H1 (cell line): ENCODE results near the gene KIAA0040. TPM values are rescaled to one million over a fixed set of nuclear protein-coding genes. Genes with fewer than 3 reads are reported as not detected.

ENCODE experiments used
- HDAC2 ChIP-seq, 2 experiments: fragments of 300-600 bp in 1 of 2; sonication (generic) in 1 of 2; IDR thresholded peaks; 2 replicates each; pipeline ENCODE4 v1.6.1; 2011 to 2012; ENCODE audit warnings: low read depth in 2 of 2, low read length in 2 of 2, mild to moderate bottlenecking in 2 of 2, moderate library complexity in 2 of 2, borderline replicate concordance in 1 of 2, inconsistent platforms in 1 of 2
- MAFK ChIP-seq: IDR thresholded peaks from 2 replicates; pipeline ENCODE4 v1.6.1; 2012; ENCODE audit warnings: low read depth, mild to moderate bottlenecking, improper control_type of control experiment, low read length
- TAF7 ChIP-seq: optimal IDR thresholded peaks from 2 replicates; pipeline ENCODE3; 2011; ENCODE audit warnings: low read depth, mild to moderate bottlenecking, inconsistent platforms, low read length, moderate library complexity, borderline replicate concordance
- polyA plus RNA-seq, 7 experiments: library from polyadenylated mRNA; depleted of rRNA in 3 of 7; stranded (reverse) in 5 of 7; unstranded in 2 of 7; fragments of >200 nt in 5 of 7; fragments of 200-250 nt in 2 of 7; gene quantifications; 1 replicate in 5 of 7; 2 replicates in 1 of 7; 4 replicates in 1 of 7; pipeline versions ENCODE4 v1.2.1 to v1.2.3, GENCODE V29; 2011 to 2013; ENCODE audit warnings: missing spikeins in 2 of 7, mixed read lengths in 2 of 7
- total RNA-seq: library from RNA; stranded (reverse); fragmentation: NEBNext Ultra II Directional; extraction: Animal tissue kit (Norgen Biotek cat#: 25700); gene quantifications from 2 replicates; pipeline ENCODE4 v1.2.1, GENCODE V29; 2021

KIAA0040 gene
- total and polyA plus RNA-seq, 2 of the 8 experiments (the other 6 are each of a cell fraction or from before 2014, with no cell fraction given): 11.0 to 14.1 TPM

DNA sequence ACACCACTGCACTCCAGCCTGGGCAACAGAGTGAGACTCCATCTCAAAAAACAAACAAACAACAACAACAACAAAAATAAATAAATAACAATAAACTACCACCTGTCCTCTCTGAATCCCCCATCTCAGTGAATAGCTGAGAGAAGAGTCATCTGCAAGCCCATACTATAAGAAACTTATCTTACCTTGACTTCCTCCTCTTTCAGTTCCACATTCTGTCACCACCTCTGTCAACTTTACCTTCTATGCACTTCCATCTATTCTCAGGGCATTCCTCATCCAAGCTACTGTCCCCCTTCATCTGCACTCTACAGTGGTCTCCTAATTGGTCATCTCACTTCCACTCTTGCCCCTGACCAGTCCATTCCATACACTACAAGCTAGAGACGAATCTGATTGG lies 58.1 kb downstream of the KIAA0040 start (continued):
- TF ChIP-seq TAF7 (no peak), MAFK (no peak), HDAC2 (IDR thresholded peaks at IDR 0.05; ENCODE audit: borderline replicate concordance in 1 of 2, low read depth in 2 of 2, low read length in 2 of 2) (no peak)
